Measurements from ENCODE around the gene EEFSEC. TPM values are rescaled to one million over a fixed set of nuclear protein-coding genes. Genes with fewer than 3 reads are reported as not detected.
A peak's percentile ranks its signal among the peaks of the same experiment; 100 is the strongest.

EEFSEC gene
- total RNA-seq, 3 donors from 2014 or later: 13.9 to 28.2 (median 19.8) TPM

DNA sequence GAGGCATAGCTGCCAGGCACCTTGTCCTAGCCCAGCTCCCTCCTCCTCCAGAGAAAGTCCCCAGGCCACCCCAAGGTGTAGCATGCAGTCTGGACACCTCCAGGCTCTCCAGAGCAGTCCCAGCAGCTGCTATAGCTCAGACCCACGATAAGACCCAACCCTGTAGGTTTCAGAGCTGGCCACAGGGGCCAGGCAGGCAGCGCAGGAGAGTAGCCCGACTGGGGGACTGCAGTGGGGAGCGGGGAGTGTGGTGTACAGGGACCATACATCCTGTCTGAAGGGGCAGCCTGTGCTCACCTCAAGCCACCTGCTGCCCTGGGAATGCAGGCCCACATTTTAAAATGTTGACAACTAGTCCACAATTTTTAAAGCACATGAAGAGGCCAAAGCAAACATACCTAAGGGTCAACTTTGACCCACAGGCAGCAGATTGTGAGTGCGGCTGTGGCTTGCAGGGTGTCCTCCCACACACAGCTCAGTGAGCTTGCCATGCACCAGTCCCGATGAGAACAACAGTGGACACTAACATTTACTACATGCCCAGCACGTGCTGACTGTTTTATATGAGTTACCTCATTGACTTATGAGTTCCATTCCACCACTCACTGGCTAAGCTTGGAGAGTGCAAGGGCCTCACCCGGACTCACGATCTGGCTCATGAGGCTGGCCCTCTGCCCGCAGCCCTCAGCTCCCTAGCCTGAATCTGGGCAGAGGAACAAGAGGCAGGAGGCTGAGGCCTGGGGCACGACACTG is 232.0 kb downstream of the EEFSEC start:
- Histone ChIP-seq H3K4me1 (peaks cover 0 to 13% of the 10 kb centered on the region in 2 donors), H3K27me3 (no peaks in the 10 kb centered on the region), H3K4me3 (no peak overlapping the region), H3K27ac (no peak overlapping the region), H3K9me3 (no peaks in the 10 kb centered on the region), H3K36me3 (no peaks in the 10 kb centered on the region)
- intact Hi-C loops (cut with DNase I; ENCODE audit: low total_unique reads): no loop called here
- TF ChIP-seq POLR2A (IDR thresholded peaks at IDR 0.05) (no peak), CTCF (IDR thresholded peaks at IDR 0.05) (no peak), POLR2AphosphoS5 (IDR thresholded peaks at IDR 0.05) (no peak)
- DNase-seq (ENCODE audit: low spot score in 2 of 2): peak; percentile 22 to 58

DNA sequence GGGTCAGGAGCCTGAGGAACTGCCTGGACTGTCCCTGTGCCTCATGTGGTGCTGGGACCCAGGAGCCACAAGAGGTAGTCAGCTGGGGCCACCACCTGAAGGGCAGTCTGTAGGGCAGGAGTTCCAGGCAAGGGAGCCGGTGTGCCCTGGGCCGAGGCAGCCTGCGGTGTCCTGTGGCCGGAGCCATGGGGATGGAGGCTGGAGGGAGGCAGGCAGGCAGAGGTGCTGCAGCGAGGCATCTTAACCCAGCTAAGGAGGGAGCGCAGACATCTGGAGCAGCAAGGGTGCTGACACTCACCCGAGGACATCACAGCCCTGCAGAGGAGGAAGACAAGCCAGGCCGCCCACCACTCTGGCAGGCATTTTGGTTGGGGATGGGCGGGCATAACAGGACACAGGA is 235.7 kb downstream of the EEFSEC start:
- DNase-seq (ENCODE audit: low spot score in 2 of 2): no peak
- Histone ChIP-seq H3K27ac (no peak overlapping the region), H3K36me3 (no peaks in the 10 kb centered on the region), H3K4me1 (no peaks in the 10 kb centered on the region), H3K27me3 (no peaks in the 10 kb centered on the region), H3K9me3 (no peaks in the 10 kb centered on the region), H3K4me3 (no peak overlapping the region)
- no peak for TF ChIP-seq POLR2AphosphoS5 (IDR thresholded peaks at IDR 0.05)
- no peak for TF ChIP-seq POLR2A (IDR thresholded peaks at IDR 0.05)
- no peak for TF ChIP-seq CTCF (IDR thresholded peaks at IDR 0.05)
- intact Hi-C loops (cut with DNase I; ENCODE audit: low total_unique reads): no loop called here

- Histone ChIP-seq H3K4me3 (no peak overlapping the region), H3K27ac (no peak overlapping the region), H3K4me1 (no peaks in the 10 kb centered on the region), H3K9me3 (no peaks in the 10 kb centered on the region), H3K36me3 (no peaks in the 10 kb centered on the region), H3K27me3 (no peaks in the 10 kb centered on the region)
- no peak for DNase-seq (ENCODE audit: low spot score in 2 of 2)
- intact Hi-C loops (cut with DNase I; ENCODE audit: low total_unique reads): no loop called here
- TF ChIP-seq POLR2A (IDR thresholded peaks at IDR 0.05) (no peak), CTCF (IDR thresholded peaks at IDR 0.05) (no peak)
Measured at GRCh38 chr3:128390867-128391266, 237.6 kb downstream of the EEFSEC start.

DNA sequence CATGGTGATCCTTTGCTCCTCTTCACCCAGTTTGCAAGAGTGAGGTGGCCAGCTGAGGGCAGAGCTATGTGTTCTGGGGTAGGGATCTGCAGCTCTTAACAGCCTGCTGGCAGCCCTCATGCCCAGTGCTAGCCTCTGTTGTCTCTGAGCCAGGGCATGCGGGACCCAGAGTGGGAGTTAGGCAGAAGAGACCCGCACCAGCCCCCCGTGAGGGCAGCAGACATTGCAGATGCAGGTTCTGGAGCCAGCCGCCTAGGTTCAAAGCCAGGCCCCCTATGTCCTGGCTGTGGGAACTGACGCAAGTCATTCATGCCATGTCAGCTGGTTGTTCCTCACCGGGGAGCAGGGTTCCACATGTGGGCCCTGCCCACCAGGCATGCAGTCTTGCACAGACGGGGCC is 238.7 kb downstream of the EEFSEC start:
- TF ChIP-seq POLR2A (IDR thresholded peaks at IDR 0.05) (no peak), POLR2AphosphoS5 (IDR thresholded peaks at IDR 0.05) (no peak), CTCF (IDR thresholded peaks at IDR 0.05) (no peak)
- no peaks in the 10 kb centered on the region for H3K36me3 ChIP-seq
- no peaks in the 10 kb centered on the region for H3K4me1 ChIP-seq
- no peak overlapping the region for H3K27ac ChIP-seq
- intact Hi-C loops (cut with DNase I; ENCODE audit: low total_unique reads): no loop called here
- no peaks in the 10 kb centered on the region for H3K27me3 ChIP-seq
- DNase-seq (ENCODE audit: low spot score in 2 of 2): no peak
- no peaks in the 10 kb centered on the region for H3K9me3 ChIP-seq
- H3K4me3 ChIP-seq: no peak overlapping the region

- no peak overlapping the region for H3K27ac ChIP-seq
- DNase-seq (ENCODE audit: low spot score in 2 of 2): no peak
- H3K9me3 ChIP-seq: no peaks in the 10 kb centered on the region
- no peaks in the 10 kb centered on the region for H3K27me3 ChIP-seq
- intact Hi-C loops (cut with DNase I; ENCODE audit: low total_unique reads): no loop called here
- TF ChIP-seq POLR2AphosphoS5 (IDR thresholded peaks at IDR 0.05): no peak
- TF ChIP-seq POLR2A (IDR thresholded peaks at IDR 0.05): no peak
- no peak for TF ChIP-seq CTCF (IDR thresholded peaks at IDR 0.05)
- H3K4me1 ChIP-seq: no peaks in the 10 kb centered on the region
- H3K4me3 ChIP-seq: no peak overlapping the region
- H3K36me3 ChIP-seq: no peaks in the 10 kb centered on the region
Measured at GRCh38 chr3:128392818-128393544, 239.7 kb downstream of the EEFSEC start.

Measured in breast epithelium (tissue), 4 donors.